IMR-90 (cell line): Measurements from ENCODE around the gene GABBR2. TPM values are rescaled to one million over a fixed set of nuclear protein-coding genes. Genes with fewer than 3 reads are reported as not detected.
A peak's percentile ranks its signal among the peaks of the same experiment; 100 is the strongest.

Source experiments
- ATAC-seq: fragments of 200-7000 bp; cut with Tn5 transposase; 2 replicates; pipeline ENCODE4 v1.9.1; 2020; ENCODE audit warnings: low read depth, mild to moderate bottlenecking, moderate library complexity
- BruUV-seq: library from RNA; stranded (reverse); fragments of 400-500 nt; replicated peaks from 2 replicates; lab custom pipeline; 2021; lab: Mats Ljungman, UMichigan
- CTCF ChIA-PET: fragments of 300-600 bp; formaldehyde crosslinking; extraction: SDS; loops from one replicate; lab custom pipeline; 2021; ENCODE audit warnings: antibody characterized with exemption; lab: Yijun Ruan, JAX
- POLR2A ChIA-PET: fragments of 300-600 bp; sonication (Branson Sonifier 250); formaldehyde crosslinking; loops from one replicate; lab custom pipeline; 2022; ENCODE audit warnings: antibody characterized with exemption; ENCODE audit not compliant: unreplicated experiment; lab: Charles Lee
- DNase-seq: peaks from one replicate; pipeline ENCODE4 v3.0.0; 2013
- H2AFZ ChIP-seq: replicated peaks from 2 replicates; pipeline ENCODE3; 2013; ENCODE audit warnings: low read length, mild to moderate bottlenecking; ENCODE audit not compliant: poor library complexity
- H2AK5ac ChIP-seq: 2 replicates; pipeline ENCODE4 v1.6.1; 2013; ENCODE audit warnings: low read depth, low read length, inconsistent platforms
- H2AK9ac ChIP-seq: replicated peaks from 2 replicates; pipeline ENCODE3; 2013; ENCODE audit warnings: mild to moderate bottlenecking, low read depth, low read length, moderate library complexity; ENCODE audit not compliant: poor library complexity
- H2BK120ac ChIP-seq: 2 replicates; pipeline ENCODE4 v1.6.1; 2013; ENCODE audit warnings: low read depth, low read length, inconsistent platforms
- H2BK15ac ChIP-seq: 3 replicates; pipeline ENCODE4 v1.6.1; 2013; ENCODE audit warnings: low read depth, low read length, inconsistent platforms
- H2BK20ac ChIP-seq: 2 replicates; pipeline ENCODE4 v1.6.1; 2013; ENCODE audit warnings: low read depth, mild to moderate bottlenecking, inconsistent platforms, low read length, moderate library complexity
- H2BK5ac ChIP-seq: 2 replicates; pipeline ENCODE4 v1.6.1; 2013; ENCODE audit warnings: mild to moderate bottlenecking, low read depth, low read length, inconsistent platforms; ENCODE audit not compliant: poor library complexity, severe bottlenecking
- H3K14ac ChIP-seq: replicated peaks from 2 replicates; pipeline ENCODE4 v1.6.1; 2013; ENCODE audit warnings: low read depth, low read length, inconsistent platforms
- H3K18ac ChIP-seq: 2 replicates; pipeline ENCODE4 v1.6.1; 2013; ENCODE audit warnings: low read depth, low read length, control low read depth
- H3K23ac ChIP-seq: 2 replicates; pipeline ENCODE4 v1.6.1; 2013; ENCODE audit warnings: low read depth, low read length, inconsistent platforms
- H3K27ac ChIP-seq: 2 replicates; pipeline ENCODE4 v1.5.1; 2013; ENCODE audit warnings: mild to moderate bottlenecking, control low read depth, low read length; ENCODE audit not compliant: insufficient read depth
- H3K27me3 ChIP-seq: 2 replicates; pipeline ENCODE4 v1.6.1; 2013; ENCODE audit warnings: low read length; ENCODE audit not compliant: control insufficient read depth, insufficient read depth
- H3K36me3 ChIP-seq: 2 replicates; pipeline ENCODE4 v1.6.1; 2013; ENCODE audit warnings: low read length, mixed read lengths; ENCODE audit not compliant: control insufficient read depth, insufficient read depth
- H3K4ac ChIP-seq: 2 replicates; pipeline ENCODE4 v1.6.1; 2013; ENCODE audit warnings: low read depth, low read length, inconsistent platforms
- H3K4me1 ChIP-seq: 2 replicates; pipeline ENCODE4 v1.6.1; 2013; ENCODE audit warnings: low read length, mixed read lengths; ENCODE audit not compliant: control insufficient read depth, insufficient read depth
- H3K4me2 ChIP-seq: 2 replicates; pipeline ENCODE4 v1.6.1; 2013; ENCODE audit warnings: low read depth, mild to moderate bottlenecking, control low read depth, low read length, moderate library complexity
- H3K4me3 ChIP-seq: 2 replicates; pipeline ENCODE4 v1.5.1; 2013; ENCODE audit warnings: low read depth, mild to moderate bottlenecking, control low read depth, low read length, moderate library complexity; ENCODE audit not compliant: insufficient read depth
- H3K56ac ChIP-seq: 2 replicates; pipeline ENCODE4 v1.6.1; 2013; ENCODE audit warnings: low read length, inconsistent platforms; ENCODE audit not compliant: insufficient read depth; ENCODE audit errors: extremely low read depth
- H3K79me1 ChIP-seq, 2 experiments: 2 replicates each; pipeline ENCODE4 v1.6.1; 2013; ENCODE audit warnings: low read length in 2 of 2, inconsistent platforms in 1 of 2, low read depth in 1 of 2
- H3K9ac ChIP-seq: 2 replicates; pipeline ENCODE4 v1.6.1; 2013; ENCODE audit warnings: low read depth, low read length, control low read depth
- H3K9me1 ChIP-seq: 2 replicates; pipeline ENCODE4 v1.6.1; 2013; ENCODE audit warnings: low read length, inconsistent platforms; ENCODE audit not compliant: insufficient read depth
- H3K9me3 ChIP-seq: 2 replicates; pipeline ENCODE4 v1.6.1; 2013; ENCODE audit warnings: low read length; ENCODE audit not compliant: control insufficient read depth, insufficient read depth
- H4K20me1 ChIP-seq: 2 replicates; pipeline ENCODE4 v1.6.1; 2013; ENCODE audit warnings: low read length, inconsistent platforms; ENCODE audit not compliant: insufficient read depth
- H4K5ac ChIP-seq: 2 replicates; pipeline ENCODE4 v1.6.1; 2013; ENCODE audit warnings: mild to moderate bottlenecking, low read depth, low read length, control low read depth
- H4K8ac ChIP-seq, 2 experiments: 2 replicates each; pipeline ENCODE4 v1.6.1; 2013; ENCODE audit warnings: low read depth in 2 of 2, low read length in 2 of 2, control low read depth in 1 of 2, inconsistent platforms in 1 of 2
- H4K91ac ChIP-seq: 2 replicates; pipeline ENCODE4 v1.6.1; 2013; ENCODE audit warnings: low read depth, low read length, inconsistent platforms; ENCODE audit not compliant: insufficient read depth
- CEBPB ChIP-seq: IDR thresholded peaks from 2 replicates; pipeline ENCODE4 v1.6.1; 2012; ENCODE audit warnings: low read depth, low read length, improper control_type of control experiment
- CTCF ChIP-seq: conservative IDR thresholded peaks from 2 replicates; pipeline ENCODE4 v1.5.1; 2012; ENCODE audit warnings: mild to moderate bottlenecking, low read depth, low read length, improper control_type of control experiment
- MAFK ChIP-seq: IDR thresholded peaks from 2 replicates; pipeline ENCODE4 v1.6.1; 2012; ENCODE audit warnings: low read depth, low read length, improper control_type of control experiment
- NFE2L2 ChIP-seq: fragments of 150-350 bp; IDR thresholded peaks from 2 replicates; pipeline ENCODE4 v1.6.1; 2016; ENCODE audit warnings: low read depth, mild to moderate bottlenecking, low read length
- RAD21 ChIP-seq: IDR thresholded peaks from 2 replicates; pipeline ENCODE4 v1.6.1; 2012; ENCODE audit warnings: low read length, improper control_type of control experiment
- SMC3 ChIP-seq: fragments of 150-350 bp; IDR thresholded peaks from 2 replicates; pipeline ENCODE4 v1.6.1; 2016; ENCODE audit warnings: low read depth, mild to moderate bottlenecking, antibody characterized with exemption, low read length, moderate library complexity
- WGBS, 2 experiments: methylation state at CpG; one replicate each; pipeline versions ENCODE4 v1.1.5 to v1.1.7; 2013; ENCODE audit warnings: missing lambda C conversion rate in 2 of 2; ENCODE audit not compliant: insufficient read length in 1 of 2; ENCODE audit errors: extremely low coverage in 2 of 2; 5-methylcytosine and 5-hydroxymethylcytosine counted together
- dilution Hi-C: fragments of 300-500 bp; cut with HindIII; formaldehyde crosslinking; loops from one replicate; pipeline ENCODE4 v1.14.3; 2018; ENCODE audit warnings: low sequenced_read_pairs; ENCODE audit not compliant: unreplicated experiment
- in situ Hi-C: fragments of 300-500 bp; cut with MboI; formaldehyde crosslinking; loops from 3 replicates; pipeline ENCODE4 v1.14.3; 2019; ENCODE audit warnings: low sequenced_read_pairs, inconsistent platforms, mixed read lengths
- intact Hi-C: fragments of 100-400 bp; cut with micrococcal nuclease; formaldehyde crosslinking; loops from 2 replicates; pipeline ENCODE4 v1.10.0; 2022
- polyA plus RNA-seq, 3 experiments: library from polyadenylated mRNA; depleted of rRNA; stranded (reverse); fragments of >200 nt; gene quantifications; 2 replicates each; pipeline ENCODE4 v1.2.3, GENCODE V29; 2012; ENCODE audit warnings: low replicate concordance in 1 of 3
- total RNA-seq: library from RNA; depleted of rRNA; stranded (reverse); fragments of >200 nt; gene quantifications from 2 replicates; pipeline ENCODE4 v1.2.3, GENCODE V29; 2012

Gene GABBR2
- total and polyA plus RNA-seq, 2 of the 4 experiments (the other 2 are of a cell fraction) = 14.2 to 20.3 TPM

- BruUV-seq = no TSS peak
- peak overlapping the region; percentile 83 for H2BK20ac ChIP-seq
- H3K56ac ChIP-seq = peak overlapping the region; percentile 35; the same call in 1 of the 2 replicates
- POLR2A ChIA-PET = no interaction called here
- peak overlapping the region; percentile 68 for H2BK5ac ChIP-seq
- H3K9me1 ChIP-seq = peaks cover 15% of the 10 kb centered on the region
- TF ChIP-seq NFE2L2 (peak; percentile 81), CEBPB (peak; percentile 23; the same call in 1 of the 2 replicates), SMC3 (no peak), RAD21 (0 out of 2 replicates have a peak, but pooled peaks have one; percentile 1), MAFK (no peak), CTCF (0 out of 2 replicates have a peak, but pooled peaks have one; percentile 2)
- CTCF ChIA-PET = interaction anchor here (0.6 to 0.7 kb wide), 2 partner anchors 26 to 460 kb away, joined by 3 to 4 read pairs; no protein-coding TSS in a partner anchor
- H4K8ac ChIP-seq = peak overlapping the region in 1 of 2 experiments; percentile 44; a peak in 2 of 4 replicates
- peak overlapping the region; percentile 53; the same call in 1 of the 3 replicates for H2BK15ac ChIP-seq
- peak overlapping the region; percentile 37; the same call in 1 of the 2 replicates for H4K5ac ChIP-seq
- peak overlapping the region; percentile 69 for H2AK9ac ChIP-seq
- H2BK120ac ChIP-seq = peak overlapping the region; percentile 77
- H4K91ac ChIP-seq = 0 out of 2 replicates have a peak overlapping the region, but pooled peaks have one; percentile 2
- peak overlapping the region; percentile 89 for H3K4ac ChIP-seq
- peaks cover 14% of the 10 kb centered on the region for H3K4me1 ChIP-seq
- H3K18ac ChIP-seq = peak overlapping the region; percentile 13; the same call in 1 of the 2 replicates
- 83% methylated on average over 5 of the region's 6 CpGs; no CpG with 5 or more reads in 1 of the 2 experiments for WGBS, 2 experiments
- H3K9me3 ChIP-seq = no peaks in the 10 kb centered on the region
- no peak overlapping the region for H3K9ac ChIP-seq
- H3K23ac ChIP-seq = peak overlapping the region; percentile 74; the same call in 1 of the 2 replicates
- DNase-seq = peak; percentile 72
- H2AFZ ChIP-seq = peak overlapping the region; percentile 52
- peaks cover 0 to 30% of the 10 kb centered on the region in 2 experiments; a peak in 2 of 4 replicates for H3K79me1 ChIP-seq
- peak overlapping the region; percentile 77 for H2AK5ac ChIP-seq
- 0 out of 2 replicates have a peak, but pooled peaks cover 3% of the 10 kb centered on the region for H4K20me1 ChIP-seq
- peaks cover 4% of the 10 kb centered on the region for H3K36me3 ChIP-seq
- intact Hi-C loops = loop anchor here (10.0 kb wide), 1 partner anchor 244 kb away; no protein-coding TSS in a partner anchor
- H3K14ac ChIP-seq = peak overlapping the region; percentile 65
- ATAC-seq = peak; percentile 45
- dilution Hi-C loops = no loop called here
- H3K27ac ChIP-seq = no peak overlapping the region
- no peaks in the 10 kb centered on the region for H3K27me3 ChIP-seq
- no peak overlapping the region for H3K4me2 ChIP-seq
- no peak overlapping the region for H3K4me3 ChIP-seq
- in situ Hi-C loops = no loop called here
Measured at GRCh38 chr9:98310752-98311392, 397.9 kb downstream of the GABBR2 start.
